ENCODE measurements around the gene GRIA1. TPM values are rescaled to one million over a fixed set of nuclear protein-coding genes. Genes with fewer than 3 reads are reported as not detected.

Gene GRIA1
- total RNA-seq, 4 donors from 2014 or later = 0.48 to 1.00 TPM; not detected in 2

DNA sequence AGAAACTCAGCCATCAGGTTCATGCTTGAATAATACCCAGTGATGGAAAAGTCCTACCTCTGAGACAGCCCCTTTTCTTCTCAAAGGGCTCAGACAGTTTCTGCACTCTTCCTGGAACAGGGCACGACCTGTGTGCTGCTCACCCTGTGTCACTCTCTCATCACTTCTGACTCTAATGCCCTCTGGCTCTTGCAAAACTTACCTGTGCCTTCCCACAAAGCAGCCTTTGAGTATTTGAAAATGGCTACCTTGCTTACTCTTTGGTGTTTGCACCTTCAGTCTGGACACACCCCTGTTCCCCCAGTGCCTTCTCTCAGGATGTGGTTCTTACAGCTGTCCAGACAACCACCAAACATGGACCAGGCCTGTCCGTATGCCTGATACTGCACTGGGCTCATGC, 171.4 kb downstream of the GRIA1 start:
- H3K27me3 ChIP-seq = no peaks in the 10 kb centered on the region
- no peak for DNase-seq
- no peaks in the 10 kb centered on the region for H3K36me3 ChIP-seq
- WGBS, 2 donors (ENCODE audit: low coverage in 1 of 2) = 60% methylated on average over 1 to 2 of the region's 2 CpGs
- in situ Hi-C loops (cut with MboI; ENCODE audit: low pct_ligation_motif_present in 1 of 4, low pct_unique_long_range_greater_than_20kb in 1 of 4, low sequenced_read_pairs in 3 of 4) (no loop called here), intact Hi-C loops (cut with DNase I; ENCODE audit: low total_unique reads) (no loop called here)
- TF ChIP-seq POLR2AphosphoS5 (IDR thresholded peaks at IDR 0.05) = no peak
- TF ChIP-seq, protein P1, sequence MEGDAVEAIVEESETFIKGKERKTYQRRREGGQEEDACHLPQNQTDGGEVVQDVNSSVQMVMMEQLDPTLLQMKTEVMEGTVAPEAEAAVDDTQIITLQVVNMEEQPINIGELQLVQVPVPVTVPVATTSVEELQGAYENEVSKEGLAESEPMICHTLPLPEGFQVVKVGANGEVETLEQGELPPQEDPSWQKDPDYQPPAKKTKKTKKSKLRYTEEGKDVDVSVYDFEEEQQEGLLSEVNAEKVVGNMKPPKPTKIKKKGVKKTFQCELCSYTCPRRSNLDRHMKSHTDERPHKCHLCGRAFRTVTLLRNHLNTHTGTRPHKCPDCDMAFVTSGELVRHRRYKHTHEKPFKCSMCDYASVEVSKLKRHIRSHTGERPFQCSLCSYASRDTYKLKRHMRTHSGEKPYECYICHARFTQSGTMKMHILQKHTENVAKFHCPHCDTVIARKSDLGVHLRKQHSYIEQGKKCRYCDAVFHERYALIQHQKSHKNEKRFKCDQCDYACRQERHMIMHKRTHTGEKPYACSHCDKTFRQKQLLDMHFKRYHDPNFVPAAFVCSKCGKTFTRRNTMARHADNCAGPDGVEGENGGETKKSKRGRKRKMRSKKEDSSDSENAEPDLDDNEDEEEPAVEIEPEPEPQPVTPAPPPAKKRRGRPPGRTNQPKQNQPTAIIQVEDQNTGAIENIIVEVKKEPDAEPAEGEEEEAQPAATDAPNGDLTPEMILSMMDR (IDR thresholded peaks at IDR 0.05) = no peak
- no peak overlapping the region for H3K4me3 ChIP-seq
- no peaks in the 10 kb centered on the region for H3K4me1 ChIP-seq
- no peak overlapping the region for H3K27ac ChIP-seq
- H3K9me3 ChIP-seq = no peaks in the 10 kb centered on the region

DNA sequence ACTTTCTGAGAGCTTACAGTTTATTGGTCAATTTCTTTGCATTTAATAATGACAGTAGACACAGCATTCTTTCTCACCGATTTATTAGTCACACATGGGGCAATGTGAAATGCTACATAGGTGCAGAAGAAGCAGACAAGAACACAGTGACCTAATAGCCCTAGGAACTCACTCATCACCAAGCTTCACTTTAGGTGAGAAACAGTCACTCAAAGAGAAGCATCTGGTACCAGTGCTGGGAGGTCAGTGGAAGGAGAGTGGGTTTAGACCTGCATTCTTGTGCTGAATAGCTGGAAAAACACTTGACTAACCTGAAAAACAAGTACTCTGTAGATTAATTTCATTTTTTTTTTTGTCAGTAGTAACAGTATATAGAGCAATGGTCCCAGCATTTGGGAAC, 179.6 kb downstream of the GRIA1 start:
- in situ Hi-C loops (cut with MboI; ENCODE audit: low pct_ligation_motif_present in 1 of 4, low pct_unique_long_range_greater_than_20kb in 1 of 4, low sequenced_read_pairs in 3 of 4) = no loop called here
- H3K27me3 ChIP-seq = no peaks in the 10 kb centered on the region

DNA sequence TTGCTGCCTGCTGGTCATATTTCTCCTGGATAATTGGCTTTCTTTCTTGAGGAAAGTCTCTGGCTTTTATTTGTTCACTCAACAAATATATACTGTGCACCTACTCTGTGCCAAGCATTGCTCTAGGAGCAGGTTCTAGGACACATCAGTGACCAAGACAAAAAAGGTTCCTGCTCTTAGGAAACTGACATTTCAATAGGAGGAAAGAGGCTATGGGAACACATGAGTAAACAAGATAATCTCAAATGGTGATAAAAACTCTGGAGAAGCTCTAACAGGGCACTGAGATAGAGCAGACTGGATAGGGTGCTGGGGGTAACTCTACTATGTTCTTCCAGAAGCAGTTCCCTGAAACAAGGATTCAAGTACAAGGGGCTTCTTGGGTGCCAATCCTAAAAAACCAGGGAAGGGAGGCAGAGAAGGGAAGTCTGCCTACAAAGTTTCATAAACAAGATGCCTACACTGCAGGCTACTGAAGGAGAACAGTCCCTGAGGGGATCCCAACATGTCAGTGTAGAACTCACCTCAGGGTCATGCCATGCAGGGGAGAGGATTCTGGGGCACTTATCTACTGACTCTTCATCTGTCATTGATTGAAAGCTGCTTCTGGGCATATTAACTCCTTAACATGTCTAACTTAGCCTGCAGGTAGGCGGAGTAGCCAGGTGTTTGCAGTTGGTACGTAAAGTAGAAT, 181.3 kb downstream of the GRIA1 start:
- DNase-seq = no peak
- WGBS, 2 donors (ENCODE audit: low coverage in 1 of 2) = 84% methylated on average over 2 of the region's 2 CpGs; no CpG with 5 or more reads in 1 of the 2 donors
- Histone ChIP-seq H3K27ac (no peak overlapping the region), H3K36me3 (no peaks in the 10 kb centered on the region), H3K4me1 (no peaks in the 10 kb centered on the region), H3K4me3 (no peak overlapping the region), H3K9me3 (no peaks in the 10 kb centered on the region), H3K27me3 (no peaks in the 10 kb centered on the region)
- intact Hi-C loops (cut with DNase I; ENCODE audit: low total_unique reads) = no loop called here
- in situ Hi-C loops (cut with MboI; ENCODE audit: low pct_ligation_motif_present in 1 of 4, low pct_unique_long_range_greater_than_20kb in 1 of 4, low sequenced_read_pairs in 3 of 4) = no loop called here
- TF ChIP-seq, protein P1 (IDR thresholded peaks at IDR 0.05) = no peak
- TF ChIP-seq POLR2A (IDR thresholded peaks at IDR 0.05) (no peak), EP300 (IDR thresholded peaks at IDR 0.05; ENCODE audit: low read depth) (no peak), POLR2AphosphoS5 (IDR thresholded peaks at IDR 0.05) (no peak)

More for the DNA sequence above, 179.6 kb downstream of the GRIA1 start:
- no peak for TF ChIP-seq POLR2AphosphoS5 (IDR thresholded peaks at IDR 0.05)
- TF ChIP-seq, protein P1 (IDR thresholded peaks at IDR 0.05) = no peak
- TF ChIP-seq EP300 (IDR thresholded peaks at IDR 0.05; ENCODE audit: low read depth) = no peak
- no peak for TF ChIP-seq POLR2A (IDR thresholded peaks at IDR 0.05)
- no peaks in the 10 kb centered on the region for H3K36me3 ChIP-seq
- intact Hi-C loops (cut with DNase I; ENCODE audit: low total_unique reads) = no loop called here
- H3K4me3 ChIP-seq = no peak overlapping the region
- H3K4me1 ChIP-seq = no peaks in the 10 kb centered on the region
- no peak for DNase-seq
- WGBS, 2 donors (ENCODE audit: low coverage in 1 of 2) = 93 to 100% methylated on average over 1 of the region's 1 CpG
- no peak overlapping the region for H3K27ac ChIP-seq
- no peaks in the 10 kb centered on the region for H3K9me3 ChIP-seq

DNA sequence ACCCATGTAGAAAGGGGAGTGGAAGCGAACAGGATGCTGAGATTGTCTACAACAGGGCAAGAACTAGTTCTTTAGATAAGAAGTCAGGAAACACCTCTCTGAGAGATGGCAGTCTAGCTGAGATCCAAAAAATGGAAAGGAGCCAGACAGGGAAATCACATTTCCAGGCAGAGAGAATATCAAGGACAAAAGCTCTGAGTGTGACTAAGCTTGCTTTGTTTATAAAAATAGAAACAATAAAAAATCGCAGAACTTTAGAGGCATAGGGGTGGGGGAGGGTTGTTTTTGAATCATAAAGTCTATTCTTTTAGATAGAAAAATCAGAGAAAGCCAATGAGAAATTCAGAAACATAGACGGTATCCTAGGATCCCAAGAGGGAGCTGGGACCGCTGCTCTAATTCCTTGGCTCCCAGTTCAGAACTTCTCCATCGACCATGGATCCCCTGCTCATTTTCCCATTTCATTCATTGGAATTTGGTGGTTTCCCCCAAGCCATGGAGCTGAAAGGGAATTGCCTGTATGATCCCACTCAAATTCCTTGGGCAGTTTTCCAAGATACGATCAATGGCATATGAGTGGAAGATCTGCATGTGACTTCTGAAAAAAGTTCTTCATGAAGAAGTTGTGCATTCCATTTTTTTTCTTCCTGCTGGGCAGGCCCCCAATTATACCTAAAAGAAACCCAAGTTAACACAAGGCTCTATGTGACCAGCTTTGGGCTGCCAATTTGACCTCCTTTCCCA, 182.0 kb downstream of the GRIA1 start:
- TF ChIP-seq POLR2AphosphoS5 (IDR thresholded peaks at IDR 0.05) (no peak), EP300 (IDR thresholded peaks at IDR 0.05; ENCODE audit: low read depth) (no peak), POLR2A (IDR thresholded peaks at IDR 0.05) (no peak)
- TF ChIP-seq, protein P1 (IDR thresholded peaks at IDR 0.05) = no peak
- intact Hi-C loops (cut with DNase I; ENCODE audit: low total_unique reads) = no loop called here
- 76 to 81% methylated on average over 6 of the region's 6 CpGs for WGBS, 2 donors (ENCODE audit: low coverage in 1 of 2)
- in situ Hi-C loops (cut with MboI; ENCODE audit: low pct_ligation_motif_present in 1 of 4, low pct_unique_long_range_greater_than_20kb in 1 of 4, low sequenced_read_pairs in 3 of 4) = no loop called here
- H3K4me3 ChIP-seq = no peak overlapping the region
- H3K4me1 ChIP-seq = no peaks in the 10 kb centered on the region
- no peak for DNase-seq
- no peaks in the 10 kb centered on the region for H3K9me3 ChIP-seq
- no peaks in the 10 kb centered on the region for H3K27me3 ChIP-seq
- no peaks in the 10 kb centered on the region for H3K36me3 ChIP-seq
- no peak overlapping the region for H3K27ac ChIP-seq

Data from transverse colon (tissue), 4 donors.